HG03159 (cell line): ENCODE data around the gene CDT1.
"Not testable (repeated sequence)": the region's sequence is repeated elsewhere in the genome, so short reads cannot be mapped to it uniquely, and the experiment has no call there.

ENCODE experiments used
- ATAC-seq: cut with Tn5 transposase; IDR thresholded peaks from one replicate; pipeline ENCODE4 v1.9.1; 2021; ENCODE audit warnings: mild to moderate bottlenecking, moderate library complexity; ENCODE audit not compliant: unreplicated experiment

The CDT1 gene

GRCh38 chr16:88815901-88816589, 12.5 kb downstream of the CDT1 start:
- no peak for ATAC-seq

GRCh38 chr16:88816736-88817535, 13.3 kb downstream of the CDT1 start:
- ATAC-seq, result no peak

DNA sequence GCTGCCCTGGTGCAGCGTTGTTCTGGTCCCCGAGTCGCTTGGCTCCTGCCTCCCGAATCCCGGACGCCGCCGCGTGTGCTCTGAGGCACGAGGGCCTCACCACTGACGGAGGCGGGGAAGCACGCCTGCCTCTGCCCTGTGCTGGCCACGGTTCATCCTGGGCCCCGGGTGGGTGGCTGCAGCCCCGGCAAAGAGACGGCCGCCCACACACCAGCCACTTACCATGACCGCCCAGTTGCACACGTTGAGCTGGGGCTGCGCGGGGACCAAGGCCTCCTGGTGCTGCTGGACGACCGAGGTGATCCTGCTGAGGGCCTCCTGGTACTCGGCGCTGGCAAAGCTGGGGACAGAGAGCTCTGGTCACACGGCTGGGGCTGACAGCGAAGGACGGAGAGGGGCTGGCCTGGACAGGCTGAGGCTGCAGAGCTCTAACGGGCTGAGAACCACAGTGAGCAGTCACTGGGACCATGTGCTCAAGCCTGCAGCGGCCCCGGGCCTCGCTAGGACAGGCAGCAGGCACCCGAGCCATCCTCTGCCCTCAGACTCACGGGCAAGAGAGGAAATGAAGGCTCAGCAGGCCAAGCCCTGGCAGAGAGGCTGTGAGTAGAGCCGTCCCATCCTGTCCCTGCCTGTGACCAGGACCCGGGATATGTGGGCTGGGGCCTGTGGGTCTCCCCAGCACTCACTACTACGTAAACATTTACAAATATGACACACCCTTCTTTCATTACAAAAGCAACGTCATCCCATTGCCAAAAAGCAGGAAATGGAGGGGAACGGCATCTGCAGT, 14.4 kb downstream of the CDT1 start:
- ATAC-seq, result no peak

GRCh38 chr16:88818575-88818874, 14.9 kb downstream of the CDT1 start:
- no peak for ATAC-seq

DNA sequence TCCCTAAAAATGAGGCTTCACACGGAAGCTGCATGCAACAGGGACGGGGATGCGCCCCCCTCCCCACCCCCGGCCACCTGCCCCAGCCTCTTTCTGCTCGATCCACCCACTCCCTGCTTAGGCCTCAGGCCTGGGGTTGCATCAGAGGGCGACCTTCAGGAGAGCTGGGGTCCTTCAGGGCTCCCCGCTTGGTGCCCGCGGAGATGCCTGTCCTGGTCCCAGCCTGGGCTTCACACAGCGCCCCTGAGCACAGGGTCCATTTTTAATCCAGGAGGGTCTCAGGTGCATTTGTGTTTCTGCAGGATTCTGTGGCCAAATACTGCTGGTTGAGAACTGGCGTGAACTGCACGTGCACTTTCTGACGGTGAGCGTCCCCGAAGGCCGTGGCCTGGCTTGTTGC, 15.5 kb downstream of the CDT1 start:
- ATAC-seq, result no peak

DNA sequence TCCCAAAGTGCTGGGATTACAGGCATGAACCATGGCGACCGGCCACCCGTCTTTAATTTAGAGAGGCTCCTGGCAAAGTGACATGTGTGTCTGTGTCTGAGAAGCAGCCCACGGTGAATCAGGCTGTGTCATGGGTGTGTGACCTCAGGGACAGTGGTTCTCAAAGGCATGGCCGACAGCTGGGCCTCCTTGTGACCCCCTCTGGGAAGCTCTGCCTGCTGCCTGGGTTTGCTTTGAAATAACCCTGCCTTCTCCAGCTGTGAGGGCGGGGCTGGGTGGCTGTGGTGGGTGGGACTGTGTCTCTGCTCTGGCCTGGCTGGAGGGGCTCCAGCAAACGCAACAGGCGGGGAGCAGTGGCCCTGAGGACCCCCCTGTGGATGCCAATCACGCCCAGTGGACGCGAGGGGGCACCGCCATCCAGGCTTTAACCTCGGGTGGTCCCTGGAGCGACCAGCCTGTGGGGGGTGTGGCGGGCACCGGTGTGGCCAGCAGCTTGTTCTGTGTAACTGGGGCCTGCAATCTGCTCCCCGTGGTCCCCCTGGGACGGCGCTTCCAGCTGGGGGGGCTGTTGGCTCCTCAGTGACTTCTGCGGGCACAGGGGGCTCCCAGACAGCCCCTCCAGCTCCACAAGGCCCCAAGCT, 16.9 kb downstream of the CDT1 start:
- ATAC-seq, result no peak

- ATAC-seq, result no peak
These were observed 17.7 kb downstream of the CDT1 start for GRCh38 chr16:88821168-88821850.

DNA sequence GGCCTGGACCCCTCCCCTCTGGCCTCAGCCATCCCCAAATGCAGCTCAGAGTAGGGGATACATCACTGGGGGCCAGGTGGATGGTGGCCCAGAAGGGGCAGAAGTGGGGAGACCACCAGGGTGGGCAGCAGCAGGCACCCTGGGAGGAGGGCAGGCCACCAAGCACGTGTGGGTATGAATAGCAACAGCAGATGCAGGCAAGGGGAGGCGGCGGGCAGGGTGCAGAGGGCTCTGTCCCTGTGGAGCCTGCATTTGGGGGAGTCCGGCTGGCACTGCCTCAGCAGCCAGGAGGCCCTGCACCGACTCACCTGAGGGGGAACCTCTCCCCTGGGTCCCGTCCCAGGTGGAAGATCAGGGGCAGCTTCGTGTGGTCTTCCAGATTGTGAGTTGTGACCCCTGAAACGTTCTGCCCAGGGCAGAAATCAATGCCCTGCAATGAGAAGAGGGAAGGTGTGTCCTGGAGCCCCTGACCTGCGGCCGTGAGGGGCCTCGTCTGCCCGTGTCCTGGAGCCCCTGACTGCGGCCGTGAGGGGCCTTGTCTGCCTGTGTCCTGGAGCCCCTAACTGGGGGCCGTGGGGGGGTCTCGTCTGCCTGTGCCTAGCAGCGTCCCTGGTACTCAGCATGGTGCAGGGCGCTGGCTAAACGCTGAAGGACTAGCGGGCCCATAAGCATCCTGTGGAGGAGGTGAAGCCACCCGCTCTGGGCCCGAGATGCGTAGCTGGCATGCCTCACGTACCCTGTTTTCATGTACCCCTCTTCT, 18.9 kb downstream of the CDT1 start:
- ATAC-seq, result no peak

- ATAC-seq, result not testable (repeated sequence)
These were observed 20.1 kb downstream of the CDT1 start for GRCh38 chr16:88823646-88824045.

GRCh38 chr16:88824256-88825077, 20.9 kb downstream of the CDT1 start:
- ATAC-seq, result no peak

DNA sequence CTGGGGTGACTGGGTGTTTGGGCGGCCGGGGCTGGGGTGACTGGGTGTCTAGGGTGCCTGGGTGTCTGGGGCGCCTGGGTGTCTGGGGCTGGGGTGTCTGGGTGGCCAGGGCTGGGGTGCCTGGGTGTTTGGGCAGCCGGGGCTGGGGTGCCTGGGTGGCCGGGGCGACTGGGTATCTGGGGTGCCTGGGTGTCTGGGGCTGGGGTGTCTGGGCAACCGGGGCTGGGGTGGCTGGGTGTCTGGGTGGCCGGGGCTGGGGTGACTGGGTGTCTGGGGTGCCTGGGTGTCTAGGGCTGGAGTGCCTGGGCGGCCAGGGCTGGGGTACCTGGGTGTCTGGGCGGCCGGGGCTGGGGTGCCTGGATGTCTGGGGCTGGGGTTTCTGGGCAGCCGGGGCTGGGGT, 21.6 kb downstream of the CDT1 start:
- no peak for ATAC-seq

DNA sequence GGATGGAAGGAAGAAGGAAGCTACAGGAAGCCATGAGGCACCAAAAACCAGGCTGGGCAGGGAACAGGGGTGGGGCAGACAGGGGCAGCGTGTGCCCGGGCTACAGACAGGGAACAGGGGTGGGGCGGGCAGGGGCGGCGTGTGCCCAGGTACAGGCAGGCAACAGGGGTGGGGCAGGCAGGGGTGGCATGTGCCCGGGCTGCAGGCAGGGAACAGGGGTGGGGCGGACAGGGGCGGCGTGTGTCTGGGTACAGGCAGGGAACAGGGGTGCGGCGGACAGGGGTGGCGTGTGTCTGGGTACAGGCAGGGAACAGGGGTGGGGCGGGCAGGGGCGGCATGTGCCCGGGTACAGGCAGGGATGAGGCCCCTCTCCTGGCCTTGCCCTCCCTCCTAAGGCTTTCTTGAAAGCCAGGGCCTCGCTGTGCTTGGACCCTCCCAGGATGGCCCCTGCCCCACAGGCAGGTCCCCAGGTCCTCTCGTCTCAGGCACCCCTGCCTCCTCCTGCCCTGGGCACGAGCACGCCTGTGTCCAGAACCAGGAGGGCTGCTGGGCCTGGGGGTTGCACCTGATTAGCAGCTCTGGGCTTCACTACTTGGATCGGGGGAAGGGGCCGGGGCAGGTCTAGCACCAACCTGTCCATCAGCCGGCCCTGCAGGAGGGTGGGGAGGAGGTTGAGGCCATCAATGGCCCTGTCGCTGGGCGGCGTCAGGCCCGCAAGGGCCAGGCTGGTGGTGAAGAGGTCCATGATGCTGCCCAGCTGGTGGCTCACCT, 22.7 kb downstream of the CDT1 start:
- no peak for ATAC-seq

DNA sequence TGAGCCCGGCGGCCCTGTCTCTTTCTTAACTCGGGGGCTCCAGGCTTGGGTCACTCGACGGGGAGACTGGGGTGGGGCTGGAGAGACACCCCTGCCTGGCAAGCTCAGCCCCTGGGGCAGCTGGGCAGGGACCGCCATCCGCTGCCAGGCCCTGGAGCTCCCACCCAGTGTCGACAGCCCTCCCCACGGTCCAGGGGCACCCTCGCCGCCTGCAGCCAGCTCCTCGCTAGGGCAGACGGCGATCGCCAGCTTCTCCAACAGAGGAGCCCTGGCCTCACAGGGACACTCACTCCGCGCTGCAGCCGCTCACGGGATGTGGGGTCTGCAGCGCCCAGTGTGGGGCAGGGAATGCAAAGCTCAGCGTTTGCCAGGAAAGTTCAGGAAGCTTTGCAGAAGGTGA, 24.1 kb downstream of the CDT1 start:
- no peak for ATAC-seq

- no peak for ATAC-seq
These were observed 25.1 kb downstream of the CDT1 start for GRCh38 chr16:88828711-88829110.

GRCh38 chr16:88830258-88830657, 26.7 kb downstream of the CDT1 start:
- no peak for ATAC-seq

DNA sequence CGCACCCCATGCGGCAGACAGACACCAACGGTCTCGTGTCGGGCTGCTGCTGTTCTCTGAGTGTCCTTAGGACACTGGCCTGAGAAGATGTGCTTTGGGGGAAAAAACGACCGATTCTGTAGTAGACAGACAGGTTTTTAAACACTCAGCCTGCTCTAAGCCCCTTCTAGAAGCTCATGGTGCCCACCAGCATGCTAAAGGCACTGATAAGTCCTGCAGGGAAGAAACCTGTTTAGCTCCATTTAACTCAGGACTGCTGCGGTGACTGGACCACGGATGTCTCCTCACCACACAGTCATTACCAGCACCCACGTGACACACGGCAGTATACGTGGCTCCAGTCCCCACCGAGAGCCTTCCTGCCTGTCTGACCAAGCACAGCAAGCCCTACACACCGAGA, 27.2 kb downstream of the CDT1 start:
- ATAC-seq, result no peak

- no peak for ATAC-seq
These were observed 28.2 kb downstream of the CDT1 start for GRCh38 chr16:88831838-88832237.

GRCh38 chr16:88833086-88833485, 29.5 kb downstream of the CDT1 start:
- ATAC-seq, result no peak

- ATAC-seq, result no peak
These were observed 31.1 kb downstream of the CDT1 start for GRCh38 chr16:88834670-88835069.
